ENCODE data around the gene AOPEP. TPM values are rescaled to one million over a fixed set of nuclear protein-coding genes. Genes with fewer than 3 reads are reported as not detected.
A peak's percentile ranks its signal among the peaks of the same experiment; 100 is the strongest.

AOPEP gene
- total RNA-seq, 1 experiment from 2014 or later = 15.0 TPM

DNA sequence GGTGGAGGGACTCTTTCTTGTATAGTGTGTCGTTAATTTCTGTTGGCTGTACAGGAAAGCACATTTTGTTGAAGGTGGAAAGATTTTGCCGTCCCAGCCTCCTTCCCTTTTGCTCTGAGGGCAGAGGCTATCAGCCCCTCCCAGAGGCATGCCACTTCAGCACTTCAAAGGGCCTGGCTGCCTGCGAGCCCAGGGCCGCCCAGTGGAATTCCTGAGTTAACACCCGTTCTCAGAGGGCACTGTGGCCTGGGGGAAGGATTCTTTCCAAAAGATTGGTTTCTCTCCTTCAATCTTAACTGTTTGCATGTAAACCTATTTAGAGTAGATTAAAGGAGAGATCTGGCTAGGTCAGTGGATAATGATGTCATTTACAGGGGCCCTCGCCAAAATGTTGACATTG, 352.4 kb downstream of the AOPEP start:
- no peaks in the 10 kb centered on the region for H4K20me1 ChIP-seq (ENCODE audit: control insufficient read depth, insufficient read depth, insufficient read length)

More for the DNA sequence above, 352.4 kb downstream of the AOPEP start:
- Histone ChIP-seq H4K91ac (ENCODE audit: insufficient read length, low read depth, low read length) (no peak overlapping the region), H2BK120ac (ENCODE audit: low read depth, low read length, poor library complexity, severe bottlenecking) (no peak overlapping the region), H3K9ac (ENCODE audit: extremely low read depth, insufficient read length, low read length) (no peak overlapping the region), H3K79me2 (ENCODE audit: insufficient read depth, low read length) (peaks cover 2% of the 10 kb centered on the region; the same call in 1 of the 2 replicates), H3K4ac (ENCODE audit: low read depth, low read length) (no peak overlapping the region), H3K27ac (ENCODE audit: insufficient read length, low read depth, low read length) (no peak overlapping the region), H2BK20ac (ENCODE audit: low read depth, low read length, poor library complexity, severe bottlenecking) (no peak overlapping the region), H3K18ac (ENCODE audit: insufficient read length, low read depth, low read length) (no peak overlapping the region), H3K27me3 (ENCODE audit: insufficient read depth, low read length) (no peaks in the 10 kb centered on the region), H4K5ac (ENCODE audit: insufficient read length, low read depth, low read length) (no peak overlapping the region), H3T11ph (ENCODE audit: low read length) (no peak overlapping the region), H3K79me1 (ENCODE audit: insufficient read depth, low read depth, low read length, poor library complexity, severe bottlenecking) (no peaks in the 10 kb centered on the region), H3K23ac (ENCODE audit: insufficient read length, low read depth, low read length) (no peak overlapping the region), H2BK5ac (ENCODE audit: insufficient read length, low read length) (no peak overlapping the region), H3K4me1 (ENCODE audit: insufficient read depth, low read length) (no peaks in the 10 kb centered on the region), H2AFZ (ENCODE audit: low read length) (no peak overlapping the region), H3K14ac (ENCODE audit: insufficient read depth, low read length) (no peak overlapping the region), H3K23me2 (ENCODE audit: insufficient read length, low read depth, low read length, poor library complexity, severe bottlenecking) (no peaks in the 10 kb centered on the region), H3K4me2 (ENCODE audit: insufficient read depth, insufficient read length, low read length) (no peak overlapping the region), H2BK12ac (ENCODE audit: insufficient read length, low read depth, low read length) (no peak overlapping the region), H2BK15ac (ENCODE audit: low read depth, low read length) (no peak overlapping the region), H3K9me3 (ENCODE audit: control insufficient read depth, low read depth, low read length) (no peaks in the 10 kb centered on the region), H3K56ac (ENCODE audit: insufficient read length, low read depth, low read length) (no peak overlapping the region), H4K8ac (replicated peaks; ENCODE audit: insufficient read length, low read depth, low read length) (no peak overlapping the region), H2AK5ac (ENCODE audit: insufficient read length, low read length) (no peak overlapping the region)
- H3K4me3 Mint-ChIP-seq = no peak overlapping the region
- H3K4me1 Mint-ChIP-seq = peaks cover 39% of the 10 kb centered on the region in 2 experiments
- H3K27me3 Mint-ChIP-seq (ENCODE audit: low read depth) = no peaks in the 10 kb centered on the region
- peak; percentile 58 for DNase-seq
- no peak overlapping the region for H3K27ac Mint-ChIP-seq
- TF ChIP-seq, protein P1, sequence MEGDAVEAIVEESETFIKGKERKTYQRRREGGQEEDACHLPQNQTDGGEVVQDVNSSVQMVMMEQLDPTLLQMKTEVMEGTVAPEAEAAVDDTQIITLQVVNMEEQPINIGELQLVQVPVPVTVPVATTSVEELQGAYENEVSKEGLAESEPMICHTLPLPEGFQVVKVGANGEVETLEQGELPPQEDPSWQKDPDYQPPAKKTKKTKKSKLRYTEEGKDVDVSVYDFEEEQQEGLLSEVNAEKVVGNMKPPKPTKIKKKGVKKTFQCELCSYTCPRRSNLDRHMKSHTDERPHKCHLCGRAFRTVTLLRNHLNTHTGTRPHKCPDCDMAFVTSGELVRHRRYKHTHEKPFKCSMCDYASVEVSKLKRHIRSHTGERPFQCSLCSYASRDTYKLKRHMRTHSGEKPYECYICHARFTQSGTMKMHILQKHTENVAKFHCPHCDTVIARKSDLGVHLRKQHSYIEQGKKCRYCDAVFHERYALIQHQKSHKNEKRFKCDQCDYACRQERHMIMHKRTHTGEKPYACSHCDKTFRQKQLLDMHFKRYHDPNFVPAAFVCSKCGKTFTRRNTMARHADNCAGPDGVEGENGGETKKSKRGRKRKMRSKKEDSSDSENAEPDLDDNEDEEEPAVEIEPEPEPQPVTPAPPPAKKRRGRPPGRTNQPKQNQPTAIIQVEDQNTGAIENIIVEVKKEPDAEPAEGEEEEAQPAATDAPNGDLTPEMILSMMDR (conservative IDR thresholded peaks at IDR 0.05) = peak; percentile 15; the same call in 1 of the 3 replicates
- no peaks in the 10 kb centered on the region for H3K9me3 Mint-ChIP-seq
- WGBS (ENCODE audit: extremely low coverage, insufficient read length, low lambda C conversion rate) = no CpG with 5 or more reads among the region's 6 CpGs
- peaks cover 0 to 7% (median 2%) of the 10 kb centered on the region in 3 experiments; a peak in 4 of 7 replicates for H3K36me3 Mint-ChIP-seq (ENCODE audit: insufficient read depth in 1 of 3, low read depth in 3 of 3)
